D721Med (cell line): ENCODE measurements around the gene CHMP4A.

Experiments used
- DNase-seq: peaks from one replicate; pipeline ENCODE4 v3.0.0; 2011; ENCODE audit warnings: low spot score; ENCODE audit not compliant: insufficient read length
- FAIRE-seq: peaks from 2 replicates; lab custom pipeline; 2011; peaks lifted over from hg19 to GRCh38; lab: Jason Lieb, UNC
- TF ChIP-seq, protein P1 (sequence below): IDR thresholded peaks from 2 replicates; pipeline ENCODE4 v1.5.1; 2012; ENCODE audit warnings: mild to moderate bottlenecking, control low read depth; ENCODE audit not compliant: insufficient read depth; ENCODE audit errors: missing control alignments

The CHMP4A gene, protein sequence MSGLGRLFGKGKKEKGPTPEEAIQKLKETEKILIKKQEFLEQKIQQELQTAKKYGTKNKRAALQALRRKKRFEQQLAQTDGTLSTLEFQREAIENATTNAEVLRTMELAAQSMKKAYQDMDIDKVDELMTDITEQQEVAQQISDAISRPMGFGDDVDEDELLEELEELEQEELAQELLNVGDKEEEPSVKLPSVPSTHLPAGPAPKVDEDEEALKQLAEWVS

DNA sequence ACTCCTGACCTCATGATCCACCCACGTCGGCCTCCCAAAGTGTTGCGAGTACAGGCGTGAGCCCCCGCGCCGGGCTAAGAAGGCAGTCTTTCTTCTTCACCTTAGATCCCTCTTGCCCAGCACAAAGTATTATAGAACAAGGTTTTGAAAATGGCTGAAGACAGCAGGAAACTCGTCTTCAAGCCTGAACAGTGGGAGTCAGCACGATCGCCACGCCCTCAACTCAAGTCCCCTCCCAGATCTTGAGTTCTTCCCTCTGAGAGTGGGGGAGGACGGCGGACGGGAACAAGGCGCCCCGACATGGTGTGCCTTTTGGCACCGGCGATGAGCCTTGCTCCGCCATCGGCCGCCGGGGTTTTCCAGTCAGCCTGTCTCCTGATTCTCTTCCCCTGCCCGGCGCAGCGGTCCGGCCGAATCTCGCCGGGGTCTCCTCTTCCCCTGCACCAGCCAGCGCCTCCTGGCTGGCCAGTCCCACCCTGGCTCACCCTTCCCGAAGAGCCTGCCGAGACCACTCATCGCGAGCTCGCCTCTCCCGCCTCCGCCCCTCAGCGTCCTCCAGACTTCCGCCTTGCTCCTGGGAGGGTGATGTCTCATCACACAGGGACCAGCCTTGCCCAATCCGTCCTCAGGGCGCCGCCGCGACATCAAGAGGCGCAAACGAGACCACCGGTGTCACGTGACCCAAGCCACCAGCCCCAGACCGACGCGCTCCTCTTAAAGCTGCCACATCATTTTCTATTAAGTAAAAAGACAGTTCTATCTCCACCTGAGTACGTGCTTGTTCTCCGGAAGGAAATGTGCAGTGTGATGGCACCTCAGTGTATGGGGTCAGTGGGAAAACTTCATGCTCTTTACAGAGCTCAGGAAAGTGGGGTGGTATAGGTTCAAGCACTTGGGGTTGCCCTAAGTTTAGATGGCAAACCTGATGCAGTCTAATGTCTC is at the start of gene CHMP4A:
TSS of gene CHMP4A (minus strand) at position 565 of the 942 bp plus-strand sequence. CDS start at position 516, 49 bp downstream.
- FAIRE-seq (no peak), DNase-seq (peak; percentile 94)
- TF ChIP-seq, protein P1, sequence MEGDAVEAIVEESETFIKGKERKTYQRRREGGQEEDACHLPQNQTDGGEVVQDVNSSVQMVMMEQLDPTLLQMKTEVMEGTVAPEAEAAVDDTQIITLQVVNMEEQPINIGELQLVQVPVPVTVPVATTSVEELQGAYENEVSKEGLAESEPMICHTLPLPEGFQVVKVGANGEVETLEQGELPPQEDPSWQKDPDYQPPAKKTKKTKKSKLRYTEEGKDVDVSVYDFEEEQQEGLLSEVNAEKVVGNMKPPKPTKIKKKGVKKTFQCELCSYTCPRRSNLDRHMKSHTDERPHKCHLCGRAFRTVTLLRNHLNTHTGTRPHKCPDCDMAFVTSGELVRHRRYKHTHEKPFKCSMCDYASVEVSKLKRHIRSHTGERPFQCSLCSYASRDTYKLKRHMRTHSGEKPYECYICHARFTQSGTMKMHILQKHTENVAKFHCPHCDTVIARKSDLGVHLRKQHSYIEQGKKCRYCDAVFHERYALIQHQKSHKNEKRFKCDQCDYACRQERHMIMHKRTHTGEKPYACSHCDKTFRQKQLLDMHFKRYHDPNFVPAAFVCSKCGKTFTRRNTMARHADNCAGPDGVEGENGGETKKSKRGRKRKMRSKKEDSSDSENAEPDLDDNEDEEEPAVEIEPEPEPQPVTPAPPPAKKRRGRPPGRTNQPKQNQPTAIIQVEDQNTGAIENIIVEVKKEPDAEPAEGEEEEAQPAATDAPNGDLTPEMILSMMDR: no peak

DNA sequence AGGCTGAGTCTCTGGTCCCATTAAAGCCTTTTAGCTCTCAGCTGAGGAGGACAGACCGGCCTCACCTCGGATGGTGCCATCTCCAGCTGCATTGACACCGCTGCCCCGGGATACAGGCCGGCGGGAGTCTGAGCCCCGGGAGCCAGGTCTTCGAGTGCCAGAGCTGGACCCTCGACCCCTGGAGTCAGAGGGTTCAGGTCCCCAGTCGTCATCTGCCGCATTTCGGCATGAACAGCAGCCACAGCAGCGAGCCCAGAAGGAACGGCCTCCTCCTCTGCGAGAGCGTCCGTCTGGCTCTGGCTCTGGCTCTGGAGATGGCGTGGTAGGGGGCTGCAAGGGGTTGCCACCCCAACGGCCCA is 48.7 kb upstream of the CHMP4A start:
- FAIRE-seq (no peak), DNase-seq (no peak)
- TF ChIP-seq, protein P1: no peak

DNA sequence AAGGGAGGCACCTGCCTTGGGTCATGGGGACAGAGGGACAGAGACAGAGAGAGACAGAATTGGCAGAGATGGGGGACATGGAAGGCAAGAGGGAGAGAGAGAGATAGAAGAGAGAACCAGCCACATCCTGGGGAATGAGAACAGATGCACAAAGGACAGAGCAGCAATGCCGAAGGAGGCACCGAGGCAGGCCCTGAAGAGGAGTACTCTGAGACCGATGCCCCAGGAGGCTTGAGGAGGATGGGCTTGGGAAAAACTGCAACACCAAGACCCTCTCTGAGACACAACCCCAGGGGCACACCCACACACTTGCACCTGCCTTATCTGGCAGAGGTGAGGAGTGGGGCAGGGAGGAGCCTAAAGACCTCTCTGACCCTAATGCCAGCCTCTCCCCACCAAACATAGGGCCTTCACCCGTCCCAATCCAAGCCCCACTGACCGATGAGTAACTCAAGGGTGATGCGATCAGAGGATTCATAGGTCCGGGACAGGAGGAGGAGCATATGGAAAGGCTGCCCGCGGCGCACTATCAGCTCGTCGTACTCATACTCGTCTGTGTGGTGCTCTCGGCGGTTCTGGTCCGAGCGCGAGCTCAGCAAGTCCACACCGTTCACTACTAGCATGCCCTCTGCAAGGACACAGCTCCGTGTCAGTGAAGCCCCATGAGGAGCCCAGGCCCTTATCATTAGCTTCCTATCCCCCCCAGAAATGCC is 48.1 kb upstream of the CHMP4A start:
- FAIRE-seq: no peak
- no peak for DNase-seq
- TF ChIP-seq, protein P1: no peak

DNA sequence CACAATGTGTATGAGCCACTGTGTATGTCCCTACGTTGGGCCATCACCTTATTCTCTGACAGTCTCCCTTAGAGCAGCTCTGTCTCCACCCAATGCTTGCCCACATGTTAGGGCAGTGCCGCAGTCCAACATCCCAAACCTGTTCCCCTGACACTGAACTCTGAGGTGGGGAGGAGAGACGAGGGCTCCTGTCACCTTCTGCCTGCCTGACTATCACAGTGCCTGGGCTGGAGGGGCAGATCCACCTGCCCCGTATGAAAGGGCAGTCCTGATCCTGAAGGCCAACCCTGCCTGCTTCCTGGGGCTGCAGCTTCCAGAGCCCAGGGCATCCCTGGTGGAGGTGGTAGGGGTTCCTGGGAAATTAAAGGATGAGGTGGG is 47.5 kb upstream of the CHMP4A start:
- DNase-seq: no peak
- TF ChIP-seq, protein P1: no peak
- FAIRE-seq: no peak

DNA sequence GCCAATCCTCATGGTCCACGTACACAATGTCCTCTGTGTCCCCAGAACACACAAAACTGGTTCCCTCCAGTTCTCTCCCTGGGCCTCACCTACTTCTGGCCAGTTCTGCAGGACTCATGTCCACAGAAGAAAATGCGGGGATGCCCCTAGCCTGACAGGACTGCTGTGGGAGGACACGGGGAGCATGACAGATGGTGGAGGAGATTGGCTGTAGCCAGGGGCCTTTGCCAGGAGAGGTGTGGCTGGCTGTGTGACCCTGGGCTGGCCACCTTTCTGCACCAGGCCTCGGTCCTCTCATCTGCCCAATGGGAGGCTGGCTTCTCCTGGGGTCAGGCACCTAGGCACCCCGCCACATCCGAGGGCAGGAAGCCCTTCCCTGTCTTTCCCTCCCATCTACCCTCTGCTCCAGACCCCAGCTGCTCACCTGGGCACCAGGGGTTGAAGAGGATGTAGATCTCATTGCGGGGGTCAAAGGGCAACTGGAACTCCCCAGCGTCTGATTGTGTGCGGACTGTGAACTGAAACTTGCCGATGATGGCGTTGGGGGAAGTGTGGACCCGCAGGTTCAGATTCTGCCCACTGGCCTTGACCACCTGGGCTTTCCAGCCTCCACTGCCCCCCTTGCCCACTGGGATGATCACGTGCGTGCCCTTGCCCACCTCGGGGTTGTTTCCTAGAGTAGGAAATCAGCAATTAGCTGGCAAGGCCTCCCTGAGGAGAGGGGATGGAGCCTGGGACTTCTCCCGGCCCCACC is 46.9 kb upstream of the CHMP4A start:
- no peak for FAIRE-seq
- TF ChIP-seq, protein P1: no peak
- DNase-seq: no peak

DNA sequence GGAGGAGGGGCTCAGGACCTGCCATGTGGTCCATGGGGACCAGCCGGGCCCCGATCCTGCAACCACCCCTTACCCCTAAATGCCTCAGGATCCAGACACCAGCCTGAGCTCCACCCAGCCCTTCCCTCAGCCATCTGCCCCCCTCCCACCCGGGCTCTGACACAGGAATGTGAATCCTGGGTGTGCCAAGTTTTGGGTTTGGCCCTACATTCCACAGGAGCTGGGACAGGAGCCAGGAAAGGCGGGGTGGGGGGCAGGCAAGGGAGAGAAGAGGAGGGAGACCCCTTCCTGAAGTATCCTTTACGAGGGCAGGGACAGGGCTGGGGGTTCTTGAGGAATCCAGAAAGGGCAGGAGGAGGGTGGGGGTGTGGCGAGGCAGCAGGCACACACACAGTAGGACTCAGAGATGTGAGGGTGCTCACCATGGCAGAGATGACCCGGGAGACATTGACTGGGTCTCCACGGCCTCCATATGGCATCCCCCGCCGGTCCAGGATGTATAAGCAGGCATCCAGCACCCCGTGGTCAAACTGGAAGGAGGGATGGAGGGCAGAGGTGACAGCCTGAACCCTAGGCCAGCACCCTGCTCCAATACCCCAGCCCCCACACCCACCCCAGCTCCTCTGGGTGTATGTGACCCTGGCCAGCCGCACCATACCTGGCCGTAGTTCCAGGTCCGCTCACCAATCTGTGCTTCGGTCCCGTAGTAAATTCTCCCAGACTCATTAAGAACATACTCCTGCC is 46.2 kb upstream of the CHMP4A start:
- no peak for FAIRE-seq
- DNase-seq: no peak
- TF ChIP-seq, protein P1: no peak
